GM12864 (cell line): ENCODE results near the gene DHX35.
A peak's percentile ranks its signal among the peaks of the same experiment; 100 is the strongest.

Experiments
- DNase-seq: peaks from one replicate; pipeline ENCODE4 v3.0.0-alpha.2; 2011; ENCODE audit warnings: low read depth
- H3K4me3 ChIP-seq: 2 replicates; pipeline ENCODE4 v1.5.1; 2011; ENCODE audit warnings: mild to moderate bottlenecking, low read depth, low read length, control low read depth
- TF ChIP-seq, protein P1 (sequence below): IDR thresholded peaks from 2 replicates; pipeline ENCODE4 v1.5.1; 2011; ENCODE audit warnings: low read depth, mild to moderate bottlenecking, moderate library complexity, low read length, control low read depth, inconsistent platforms; ENCODE audit errors: missing control alignments

DHX35 gene, protein sequence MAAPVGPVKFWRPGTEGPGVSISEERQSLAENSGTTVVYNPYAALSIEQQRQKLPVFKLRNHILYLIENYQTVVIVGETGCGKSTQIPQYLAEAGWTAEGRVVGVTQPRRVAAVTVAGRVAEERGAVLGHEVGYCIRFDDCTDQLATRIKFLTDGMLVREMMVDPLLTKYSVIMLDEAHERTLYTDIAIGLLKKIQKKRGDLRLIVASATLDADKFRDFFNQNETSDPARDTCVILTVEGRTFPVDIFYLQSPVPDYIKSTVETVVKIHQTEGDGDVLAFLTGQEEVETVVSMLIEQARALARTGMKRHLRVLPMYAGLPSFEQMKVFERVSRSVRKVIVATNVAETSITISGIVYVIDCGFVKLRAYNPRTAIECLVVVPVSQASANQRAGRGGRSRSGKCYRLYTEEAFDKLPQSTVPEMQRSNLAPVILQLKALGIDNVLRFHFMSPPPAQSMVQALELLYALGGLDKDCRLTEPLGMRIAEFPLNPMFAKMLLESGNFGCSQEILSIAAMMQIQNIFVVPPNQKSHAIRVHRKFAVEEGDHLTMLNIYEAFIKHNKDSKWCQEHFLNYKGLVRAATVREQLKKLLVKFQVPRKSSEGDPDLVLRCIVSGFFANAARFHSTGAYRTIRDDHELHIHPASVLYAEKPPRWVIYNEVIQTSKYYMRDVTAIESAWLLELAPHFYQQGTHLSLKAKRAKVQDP

DNA sequence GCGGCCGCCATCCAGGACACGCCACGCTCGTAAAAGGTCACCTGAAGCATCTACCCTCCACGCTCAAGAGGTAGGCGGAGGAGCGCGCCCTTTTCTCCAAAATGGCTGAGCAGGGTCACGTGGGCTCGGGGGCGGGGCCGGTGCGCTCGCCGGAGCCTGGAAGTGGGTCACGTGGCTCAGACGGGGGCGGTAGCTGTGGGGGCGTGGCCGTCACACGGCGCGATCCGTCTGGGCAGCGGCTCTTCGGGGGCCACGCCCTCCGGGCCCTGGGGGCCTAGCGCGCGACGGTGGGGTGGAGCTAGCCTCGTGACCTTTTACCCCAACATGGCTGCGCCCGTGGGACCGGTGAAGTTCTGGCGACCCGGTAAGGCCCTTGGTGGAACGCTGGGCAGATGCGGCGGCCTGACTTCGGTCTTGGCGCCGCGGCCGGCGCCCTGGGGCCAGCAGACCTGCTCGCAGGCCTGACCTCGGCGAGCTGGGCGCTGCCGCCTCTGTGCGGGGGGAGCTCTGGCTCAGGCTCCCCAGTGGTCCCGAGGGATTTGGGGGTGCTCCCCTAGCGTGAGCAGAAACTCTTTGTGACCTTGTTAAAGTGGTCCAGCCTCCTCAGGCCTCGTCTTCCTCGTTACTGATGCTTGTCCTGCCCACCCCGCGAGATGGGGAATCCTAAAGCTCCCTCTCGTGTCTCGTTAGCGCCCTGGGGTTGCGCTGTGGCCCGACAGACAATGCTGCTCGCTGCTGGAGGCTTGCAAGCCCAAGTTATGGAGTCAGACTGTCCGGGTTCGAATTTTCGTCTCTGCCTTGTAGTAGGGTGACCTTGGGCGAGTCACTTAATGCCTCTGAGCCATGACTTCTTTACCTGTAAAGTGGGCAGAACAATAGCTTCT is at the start of gene DHX35:
DHX35 (plus strand) TSS at position 301 of the 884 bp plus-strand sequence; CDS start at position 325, 24 bp downstream.
- H3K4me3 ChIP-seq, result peak within 1 kb of the TSS; percentile 82
- TF ChIP-seq, protein P1, sequence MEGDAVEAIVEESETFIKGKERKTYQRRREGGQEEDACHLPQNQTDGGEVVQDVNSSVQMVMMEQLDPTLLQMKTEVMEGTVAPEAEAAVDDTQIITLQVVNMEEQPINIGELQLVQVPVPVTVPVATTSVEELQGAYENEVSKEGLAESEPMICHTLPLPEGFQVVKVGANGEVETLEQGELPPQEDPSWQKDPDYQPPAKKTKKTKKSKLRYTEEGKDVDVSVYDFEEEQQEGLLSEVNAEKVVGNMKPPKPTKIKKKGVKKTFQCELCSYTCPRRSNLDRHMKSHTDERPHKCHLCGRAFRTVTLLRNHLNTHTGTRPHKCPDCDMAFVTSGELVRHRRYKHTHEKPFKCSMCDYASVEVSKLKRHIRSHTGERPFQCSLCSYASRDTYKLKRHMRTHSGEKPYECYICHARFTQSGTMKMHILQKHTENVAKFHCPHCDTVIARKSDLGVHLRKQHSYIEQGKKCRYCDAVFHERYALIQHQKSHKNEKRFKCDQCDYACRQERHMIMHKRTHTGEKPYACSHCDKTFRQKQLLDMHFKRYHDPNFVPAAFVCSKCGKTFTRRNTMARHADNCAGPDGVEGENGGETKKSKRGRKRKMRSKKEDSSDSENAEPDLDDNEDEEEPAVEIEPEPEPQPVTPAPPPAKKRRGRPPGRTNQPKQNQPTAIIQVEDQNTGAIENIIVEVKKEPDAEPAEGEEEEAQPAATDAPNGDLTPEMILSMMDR, result peak; percentile 12
- peak; percentile 89 for DNase-seq

DNA sequence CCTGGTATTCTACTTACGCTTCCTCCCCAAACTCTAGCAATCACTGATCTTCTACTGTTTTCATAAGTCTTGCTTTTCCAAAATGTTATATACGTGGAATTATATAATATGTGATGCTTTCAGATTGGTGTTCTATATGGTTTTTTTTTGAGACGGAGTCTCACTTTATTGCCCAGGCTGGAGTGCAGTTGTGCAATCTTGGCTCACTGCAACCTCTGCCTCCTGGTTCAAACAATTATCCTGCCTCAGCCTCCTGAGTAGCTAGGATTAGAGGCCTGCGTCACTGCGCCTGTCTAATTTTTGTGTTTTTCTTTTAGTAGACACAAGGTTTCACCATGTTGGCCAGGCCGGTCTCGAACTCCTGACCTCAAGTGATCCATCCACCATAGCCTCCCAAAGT is 46.8 kb upstream of the DHX35 start:
- no peak for DNase-seq
- TF ChIP-seq, protein P1, result no peak

DNA sequence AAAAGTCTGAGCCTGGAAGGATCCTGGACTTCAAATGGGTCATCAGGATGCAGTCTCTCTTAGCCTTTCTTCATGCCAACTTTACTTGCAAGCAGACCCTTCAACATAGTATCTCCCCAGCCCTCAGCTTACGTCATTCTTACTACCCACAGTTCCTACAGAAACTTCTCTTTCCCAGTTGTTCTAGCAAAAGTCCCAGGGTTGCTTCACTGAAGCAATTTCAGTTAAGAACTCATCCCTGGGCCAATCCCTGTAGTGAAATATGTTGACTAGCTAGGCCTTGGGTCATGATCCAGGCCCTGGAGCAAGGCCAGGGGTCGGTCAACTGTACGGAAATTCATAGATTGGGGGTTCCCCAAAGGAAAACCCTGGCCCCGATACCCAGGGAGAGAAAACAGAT is 44.5 kb upstream of the DHX35 start:
- H3K4me3 ChIP-seq, result no peak overlapping the region
- DNase-seq, result no peak
- TF ChIP-seq, protein P1, result no peak

More for the DNA sequence above, 46.8 kb upstream of the DHX35 start:
- no peak overlapping the region for H3K4me3 ChIP-seq

DNA sequence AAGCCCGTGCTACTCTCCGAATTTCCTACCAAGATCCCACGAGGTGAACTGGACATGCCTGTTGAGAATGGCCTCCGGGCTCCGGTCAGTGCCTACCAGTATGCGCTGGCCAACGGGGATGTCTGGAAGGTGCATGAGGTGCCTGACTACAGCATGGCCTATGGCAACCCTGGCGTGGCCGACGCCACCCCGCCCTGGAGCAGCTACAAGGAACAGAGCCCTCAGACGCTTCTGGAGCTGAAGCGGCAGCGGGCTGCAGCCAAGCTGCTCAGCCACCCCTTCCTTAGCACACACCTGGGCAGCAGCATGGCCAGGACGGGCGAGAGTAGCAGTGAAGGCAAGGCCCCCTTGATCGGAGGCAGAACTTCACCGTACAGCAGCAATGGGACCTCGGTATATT is 44.0 kb upstream of the DHX35 start:
- H3K4me3 ChIP-seq, result no peak overlapping the region
- DNase-seq, result no peak
- TF ChIP-seq, protein P1, result no peak

DNA sequence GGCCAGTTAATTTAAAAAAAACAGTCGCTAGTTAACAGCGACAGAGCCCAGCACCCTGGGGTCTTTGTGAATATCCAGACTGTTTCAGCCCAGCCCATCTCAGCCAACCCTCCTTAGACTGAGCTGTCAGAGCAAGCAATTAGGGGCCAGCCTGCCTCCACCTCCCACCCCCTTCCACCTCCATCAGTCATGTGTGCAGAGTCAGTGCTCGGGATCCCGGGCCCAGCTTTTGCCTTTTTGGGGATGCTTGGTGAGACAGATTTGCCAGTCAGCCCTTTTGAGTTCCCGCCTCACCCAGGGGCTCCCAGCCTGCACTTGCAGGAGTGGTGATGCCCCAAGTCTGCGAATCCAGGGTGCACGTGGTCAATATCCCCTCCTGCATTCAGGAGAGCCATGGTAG is 42.5 kb upstream of the DHX35 start:
- TF ChIP-seq, protein P1, result no peak
- DNase-seq, result no peak
- H3K4me3 ChIP-seq, result no peak overlapping the region

DNA sequence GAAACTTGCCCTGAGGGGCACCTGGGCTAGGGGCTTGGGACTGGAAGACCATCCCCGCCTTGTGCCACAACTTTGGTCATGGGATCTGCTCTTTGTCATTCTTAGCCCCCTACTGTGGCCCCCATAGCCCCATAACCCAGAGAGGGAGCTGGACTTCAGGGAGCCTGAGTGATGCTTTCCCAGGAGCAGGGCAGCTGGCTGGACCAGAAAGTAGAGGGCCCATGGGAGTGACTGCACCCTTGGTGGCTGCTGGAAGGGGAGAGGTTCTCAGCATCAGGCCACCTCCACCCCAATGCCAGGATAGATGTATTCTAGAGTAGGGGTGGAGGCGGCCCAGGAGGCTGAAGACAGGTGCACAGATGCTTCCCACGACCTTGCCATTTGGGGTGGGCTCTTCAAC is 41.7 kb upstream of the DHX35 start:
- TF ChIP-seq, protein P1, result no peak
- DNase-seq, result no peak
- no peak overlapping the region for H3K4me3 ChIP-seq
